IPS DF 4.7 (cell line): Measurements from ENCODE around the gene TLK2.

ENCODE experiments used
- DNase-seq: peaks from one replicate; pipeline ENCODE4 v3.0.0-alpha.2; 2013; ENCODE audit warnings: low spot score; ENCODE audit errors: extremely low read depth

TLK2 gene

GRCh38 chr17:62653826-62654761 is 175.5 kb downstream of the TLK2 start:
- DNase-seq: no peak

GRCh38 chr17:62655656-62656055 is 177.0 kb downstream of the TLK2 start:
- DNase-seq: no peak

GRCh38 chr17:62656446-62656845 is 177.8 kb downstream of the TLK2 start:
- no peak for DNase-seq

- no peak for DNase-seq
These were observed 178.6 kb downstream of the TLK2 start for GRCh38 chr17:62657145-62657665.

GRCh38 chr17:62657690-62658089 is 179.1 kb downstream of the TLK2 start:
- no peak for DNase-seq

GRCh38 chr17:62658136-62658920 is 179.7 kb downstream of the TLK2 start:
- DNase-seq: no peak

GRCh38 chr17:62660629-62661118 is 182.0 kb downstream of the TLK2 start:
- DNase-seq: no peak

GRCh38 chr17:62661337-62661736 is 182.7 kb downstream of the TLK2 start:
- no peak for DNase-seq

GRCh38 chr17:62662855-62663254 is 184.2 kb downstream of the TLK2 start:
- no peak for DNase-seq
